CD4-positive, alpha-beta T cell treated with Interferon alpha-2 for 1 hour (primary cell): ENCODE results near the gene IL6R.
"Not testable (repeated sequence)": the region's sequence is repeated elsewhere in the genome, so short reads cannot be mapped to it uniquely, and the experiment has no call there.

Source experiments
- DNase-seq, 2 donors: peaks; one replicate each; pipeline ENCODE4 v3.0.0-alpha.2; 2020 to 2022

Gene IL6R

GRCh38 chr1:154407198-154408091, 2.3 kb downstream of the IL6R start:
- peak; percentile 33 to 47 for DNase-seq

DNA sequence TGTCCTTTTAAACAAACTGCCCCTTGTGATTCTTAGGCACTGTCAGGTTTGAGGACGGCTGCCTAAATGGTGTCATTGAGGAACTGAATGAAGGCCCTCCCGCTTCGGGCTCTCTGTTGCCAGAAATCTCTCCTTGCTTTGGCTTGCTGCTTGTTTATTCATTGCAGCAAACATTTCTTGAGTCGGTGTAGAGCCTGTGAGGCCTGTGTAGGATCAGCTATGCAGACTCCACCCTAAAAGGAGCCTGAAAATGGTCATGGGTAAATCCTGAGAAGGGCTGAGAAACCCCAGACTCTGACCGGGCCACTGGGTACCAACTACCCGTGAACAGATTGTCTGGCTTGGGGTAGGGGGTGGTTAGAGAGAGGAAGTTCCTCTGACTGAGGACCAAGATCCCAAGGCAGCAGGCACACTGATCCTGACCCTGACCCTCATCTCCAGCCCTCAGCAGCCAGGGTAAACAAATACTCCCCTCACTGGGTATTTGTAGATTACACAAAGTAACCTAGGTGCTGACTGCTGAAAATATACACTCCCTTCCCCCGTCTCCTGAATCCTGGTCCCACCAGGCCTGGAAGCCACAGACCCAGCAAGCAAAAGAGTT, 3.1 kb downstream of the IL6R start:
- DNase-seq = no peak

GRCh38 chr1:154410185-154410827, 5.2 kb downstream of the IL6R start:
- DNase-seq = peak in 1 of 2 donors; percentile 46

DNA sequence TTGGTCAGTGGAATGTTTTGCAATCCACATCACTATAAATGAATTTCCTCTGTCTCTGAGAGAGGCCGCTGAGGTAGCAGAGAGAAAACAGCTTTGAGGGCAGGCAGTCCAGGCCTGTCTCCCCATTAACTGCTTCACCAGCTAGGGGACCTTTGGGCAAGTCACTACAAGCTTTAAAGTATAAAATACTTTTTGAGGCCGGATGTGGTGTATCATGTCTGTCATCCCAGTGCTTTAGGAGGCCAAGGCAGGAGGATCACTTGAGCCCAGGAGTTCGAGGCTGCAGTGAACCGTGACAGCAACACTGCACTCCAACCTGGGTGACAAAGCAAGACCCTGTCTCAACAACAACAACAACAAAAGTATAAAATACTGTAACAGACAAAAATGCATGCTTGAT, 6.4 kb downstream of the IL6R start:
- no peak for DNase-seq

DNA sequence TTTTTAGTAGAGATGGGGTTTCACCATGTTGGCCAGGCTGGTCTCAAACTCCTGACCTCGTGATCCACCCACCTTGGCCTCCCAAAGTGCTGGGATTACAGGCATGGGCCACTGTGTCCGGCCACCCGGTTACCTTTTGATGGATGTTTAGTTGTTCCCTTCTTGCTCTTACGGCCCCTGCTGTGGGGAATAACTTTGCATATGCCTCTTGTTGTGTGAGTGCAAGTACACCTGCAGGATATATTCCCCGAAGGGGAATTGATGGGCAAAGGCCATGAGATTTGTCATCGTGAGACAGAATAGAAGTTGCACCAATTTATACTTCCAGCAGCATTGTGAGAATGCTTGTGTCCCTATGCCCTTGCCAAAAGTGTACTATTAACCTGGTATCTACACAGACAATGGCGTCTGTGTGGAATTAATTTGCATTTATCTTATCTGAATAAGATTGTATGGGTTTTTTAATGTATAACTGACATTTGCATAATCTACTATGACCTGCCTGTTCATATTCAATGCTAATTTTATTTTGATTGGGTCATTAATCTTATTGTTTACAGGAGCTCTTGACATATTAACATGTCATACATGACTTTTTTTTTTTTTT, 8.1 kb downstream of the IL6R start:
- DNase-seq = no peak

DNA sequence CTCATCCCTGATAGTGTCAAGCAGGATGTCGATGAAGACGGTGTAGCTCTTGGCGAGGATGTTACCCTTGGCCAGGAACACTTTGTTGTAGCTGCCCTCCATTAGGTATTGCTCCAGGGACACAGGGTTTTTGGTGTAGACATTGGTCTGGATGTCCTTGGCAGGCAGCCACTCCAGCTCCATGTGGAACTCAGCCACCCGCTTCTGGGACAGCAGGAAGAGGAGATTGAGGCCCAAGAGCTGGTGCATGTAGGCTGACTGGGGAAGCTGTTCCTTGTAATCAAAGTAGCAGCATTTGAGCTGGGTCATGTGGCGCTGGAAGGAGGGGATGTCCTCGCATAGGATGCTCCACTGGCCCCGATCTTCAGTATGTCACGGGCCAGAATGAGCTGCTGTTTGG, 9.5 kb downstream of the IL6R start:
- DNase-seq = no peak

- DNase-seq = no peak
Observed at GRCh38 chr1:154416471-154417337, 11.6 kb downstream of the IL6R start.

DNA sequence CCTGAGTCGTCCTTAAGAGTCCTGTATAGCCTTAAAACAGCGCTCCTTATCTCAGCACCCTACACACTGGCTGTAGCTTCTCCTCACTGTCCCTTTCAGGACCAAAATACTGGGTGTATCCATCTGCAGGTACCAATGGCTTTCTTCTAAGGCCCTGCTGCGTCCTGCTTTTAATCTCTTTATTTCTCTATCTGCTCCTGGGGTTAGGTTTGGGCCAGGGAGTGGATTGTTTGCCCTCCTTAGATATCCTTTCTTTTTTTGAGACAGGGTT, 12.1 kb downstream of the IL6R start:
- no peak for DNase-seq

GRCh38 chr1:154418062-154418921, 13.1 kb downstream of the IL6R start:
- DNase-seq = no peak

DNA sequence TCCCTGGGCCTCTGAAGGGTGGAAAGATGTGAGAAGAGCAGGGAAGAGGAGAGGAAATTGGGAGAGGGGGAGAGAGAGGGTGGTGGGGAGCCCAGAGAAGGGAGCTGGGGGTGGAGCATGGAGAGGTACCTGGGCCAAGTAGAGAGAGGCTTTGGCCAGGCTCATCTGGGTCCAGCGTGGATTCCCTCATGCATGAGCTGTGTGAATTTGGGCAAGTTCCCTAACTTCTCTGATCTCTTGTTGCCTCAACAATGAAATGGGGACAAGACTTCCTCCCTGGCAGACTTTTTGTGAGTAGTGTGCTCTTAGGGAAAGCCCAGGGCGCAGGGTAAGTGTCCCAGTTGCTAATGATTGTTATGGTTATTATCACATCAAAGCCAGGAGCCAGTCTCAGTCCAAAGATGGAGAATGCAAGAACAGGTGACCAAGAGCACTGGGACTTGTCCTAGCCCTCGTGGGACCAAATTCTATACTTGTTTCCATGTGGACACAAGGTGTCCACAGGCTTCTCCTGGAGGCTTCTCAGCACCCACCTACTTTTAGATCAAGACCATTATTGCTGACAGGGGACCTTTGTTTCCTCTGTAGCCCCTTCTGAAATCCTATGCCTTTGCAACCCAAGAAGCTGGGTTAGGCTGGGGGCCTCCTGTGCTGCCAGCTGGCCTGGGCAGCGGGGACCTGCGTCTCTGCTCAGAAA, 13.9 kb downstream of the IL6R start:
- no peak for DNase-seq

GRCh38 chr1:154419620-154420571, 14.8 kb downstream of the IL6R start:
- peak; percentile 55 to 70 for DNase-seq

DNA sequence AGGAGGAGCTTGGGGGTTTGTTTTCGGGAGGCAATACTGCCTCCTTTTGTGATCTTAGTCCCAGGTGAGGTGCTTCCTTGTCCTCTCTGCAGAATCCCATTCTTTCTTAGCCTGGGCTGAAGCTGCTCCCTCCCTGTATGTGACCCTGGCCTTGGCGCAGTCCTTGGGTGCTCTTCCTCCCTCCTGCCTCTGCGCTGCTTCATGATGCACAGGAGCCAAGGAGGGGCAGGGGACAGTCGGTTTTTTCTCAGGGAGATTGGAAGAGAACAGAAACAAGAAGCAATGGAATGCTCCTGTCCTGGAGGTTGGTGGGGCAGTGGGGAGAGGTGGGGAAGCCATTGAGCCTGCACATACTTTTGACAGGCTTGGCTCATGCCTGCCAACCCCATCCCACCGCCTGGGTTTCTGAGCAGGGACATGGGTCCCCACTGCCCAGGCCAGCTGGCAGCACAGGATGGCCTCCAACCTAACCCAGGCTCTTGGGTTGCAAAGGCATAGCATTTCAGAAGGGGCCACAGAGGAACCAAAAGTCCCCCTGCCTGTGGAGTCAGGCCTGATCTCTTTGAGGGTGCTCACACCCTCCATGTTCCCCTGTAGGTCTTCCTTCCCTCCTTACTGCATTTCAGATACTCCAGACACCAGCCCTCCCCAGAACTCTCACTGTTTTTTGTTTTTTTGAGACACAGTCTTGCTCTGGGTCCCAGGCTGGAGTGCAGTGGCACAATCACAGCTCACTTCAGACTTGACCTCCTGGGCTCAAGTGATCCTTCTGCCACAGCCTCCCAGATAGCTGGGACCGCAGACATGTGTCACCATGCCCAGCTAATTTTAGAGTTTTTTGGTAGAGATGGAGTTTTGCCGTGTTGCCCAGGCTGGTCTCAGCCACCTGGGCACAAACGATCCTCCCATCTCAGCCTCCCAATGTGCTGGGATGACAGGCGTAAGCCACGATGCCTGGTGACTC, 16.1 kb downstream of the IL6R start:
- no peak for DNase-seq

DNA sequence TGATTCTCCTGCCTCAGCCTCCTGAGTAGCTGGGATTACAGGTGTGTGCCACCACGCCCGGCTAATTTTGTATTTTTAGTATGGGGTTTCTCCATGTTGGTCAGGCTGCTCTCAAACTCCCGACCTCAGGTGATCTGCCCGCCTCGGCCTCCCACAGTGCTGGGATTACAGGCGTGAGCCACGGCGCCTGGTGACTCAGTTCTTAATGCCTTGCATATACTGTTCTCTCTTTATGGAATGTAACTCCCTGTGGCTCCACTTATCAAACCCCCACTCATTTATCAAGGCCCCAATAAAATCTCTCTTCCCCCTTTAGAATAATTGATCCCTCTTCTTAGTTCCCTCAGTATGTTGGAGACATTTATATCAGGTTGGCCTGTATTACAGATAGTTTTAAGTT, 16.9 kb downstream of the IL6R start:
- not testable (repeated sequence) for DNase-seq

- no peak for DNase-seq
Observed at GRCh38 chr1:154422521-154422920, 17.4 kb downstream of the IL6R start.

DNA sequence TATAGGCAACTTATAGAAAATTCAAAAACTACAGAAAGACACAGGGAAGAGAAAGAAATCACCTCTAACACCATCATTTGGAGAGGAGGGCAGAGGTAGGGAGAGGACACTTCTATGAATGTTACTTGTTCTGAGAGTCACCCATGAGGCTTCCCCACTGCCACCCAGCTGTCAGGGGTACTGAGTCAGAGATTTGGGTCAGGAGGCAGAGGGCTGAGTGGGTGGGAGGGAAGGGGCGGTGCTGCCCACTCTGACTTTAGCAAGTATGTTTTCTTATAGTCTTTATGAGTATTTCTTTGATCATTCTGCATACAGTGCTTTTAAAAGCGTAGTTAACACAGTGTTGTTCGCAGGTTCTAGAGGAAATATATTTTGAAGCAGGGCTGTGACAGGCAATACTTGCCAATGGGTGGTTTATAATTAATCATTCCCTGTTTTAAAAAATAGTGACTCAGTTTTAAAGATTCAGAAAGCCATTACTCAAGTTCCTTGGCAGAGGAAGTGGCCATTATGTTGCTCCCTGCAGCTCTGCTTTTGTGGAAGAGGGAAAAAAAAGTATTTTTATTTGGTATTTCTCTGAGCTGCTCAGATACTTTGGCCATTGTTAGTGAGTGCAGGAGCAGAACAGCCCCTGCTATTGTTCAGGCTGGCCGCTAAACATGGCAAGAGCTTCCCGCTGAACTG, 18.3 kb downstream of the IL6R start:
- DNase-seq = no peak

DNA sequence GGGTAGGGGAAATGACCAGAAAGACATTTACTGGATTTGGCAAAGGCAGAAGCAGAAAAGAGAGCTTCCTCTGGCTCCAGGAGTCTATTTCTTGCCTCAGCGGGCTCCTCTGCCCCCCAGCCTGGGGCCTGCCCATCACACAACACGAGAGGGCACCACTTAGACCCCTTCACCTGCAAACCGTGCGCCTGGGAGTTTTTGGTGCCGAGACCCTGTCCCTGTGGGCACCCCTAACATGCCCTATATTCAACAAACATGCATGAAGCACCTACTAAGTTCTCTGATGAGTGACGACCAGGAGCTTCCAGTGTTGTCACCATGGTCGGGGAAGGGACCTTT, 18.8 kb downstream of the IL6R start:
- DNase-seq = no peak

- DNase-seq = no peak
Observed at GRCh38 chr1:154425172-154425571, 20.0 kb downstream of the IL6R start.
